ENCODE results near the gene MYL7. TPM values are rescaled to one million over a fixed set of nuclear protein-coding genes. Genes with fewer than 3 reads are reported as not detected.

MYL7 gene
- total and polyA plus RNA-seq, 9 of the 15 experiments (the other 6 are each of a cell fraction or from before 2014, with no cell fraction given): not detected

GRCh38 chr7:44123190-44124003 is 17.7 kb downstream of the MYL7 start, which contains the start of gene POLD2 (continued):
- TF ChIP-seq RERE (CRISPR knock-in tag; IDR thresholded peaks at IDR 0.05; ENCODE audit: borderline replicate concordance) (no peak), TRIM28 (IDR thresholded peaks at IDR 0.05) (no peak), ZFPM2 (CRISPR knock-in tag; IDR thresholded peaks at IDR 0.05) (no peak), STAG1 (CRISPR knock-in tag; IDR thresholded peaks at IDR 0.05; ENCODE audit: borderline replicate concordance) (no peak), ESRRB (CRISPR knock-in tag; IDR thresholded peaks at IDR 0.05; ENCODE audit: borderline replicate concordance) (no peak), ZNF175 (CRISPR knock-in tag; IDR thresholded peaks at IDR 0.05; ENCODE audit: low read depth) (no peak), BRF1 (IDR thresholded peaks at IDR 0.05; ENCODE audit: borderline replicate concordance, extremely low read depth, insufficient read length) (no peak), HDAC1 (IDR thresholded peaks at IDR 0.05) (peak in 1 of 2 experiments; percentile 85; a peak in 2 of 4 replicates), REST (IDR thresholded peaks at IDR 0.05; ENCODE audit: borderline replicate concordance) (no peak), REST (CRISPR knock-in tag; IDR thresholded peaks at IDR 0.05; ENCODE audit: low read depth) (no peak; the same call in 1 of the 2 replicates), PPARD (CRISPR knock-in tag; IDR thresholded peaks at IDR 0.05) (no peak)
- TF ChIP-seq, protein P1, sequence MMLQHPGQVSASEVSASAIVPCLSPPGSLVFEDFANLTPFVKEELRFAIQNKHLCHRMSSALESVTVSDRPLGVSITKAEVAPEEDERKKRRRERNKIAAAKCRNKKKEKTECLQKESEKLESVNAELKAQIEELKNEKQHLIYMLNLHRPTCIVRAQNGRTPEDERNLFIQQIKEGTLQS (IDR thresholded peaks at IDR 0.05): no peak
- TF ChIP-seq, protein P1 (CRISPR knock-in tag; conservative IDR thresholded peaks at IDR 0.05): 0 out of 2 replicates have a peak, but pooled peaks have one; percentile 66
